Measurements from ENCODE around the gene RRM2.

The RRM2 gene

GRCh38 chr2:10132996-10133647 is 10.6 kb downstream of the RRM2 start:
- FAIRE-seq (no peak), DNase-seq (ENCODE audit: insufficient read length, low spot score) (no peak)
- TF ChIP-seq POLR2A (IDR thresholded peaks at IDR 0.05; ENCODE audit: low read depth, low read length): no peak

DNA sequence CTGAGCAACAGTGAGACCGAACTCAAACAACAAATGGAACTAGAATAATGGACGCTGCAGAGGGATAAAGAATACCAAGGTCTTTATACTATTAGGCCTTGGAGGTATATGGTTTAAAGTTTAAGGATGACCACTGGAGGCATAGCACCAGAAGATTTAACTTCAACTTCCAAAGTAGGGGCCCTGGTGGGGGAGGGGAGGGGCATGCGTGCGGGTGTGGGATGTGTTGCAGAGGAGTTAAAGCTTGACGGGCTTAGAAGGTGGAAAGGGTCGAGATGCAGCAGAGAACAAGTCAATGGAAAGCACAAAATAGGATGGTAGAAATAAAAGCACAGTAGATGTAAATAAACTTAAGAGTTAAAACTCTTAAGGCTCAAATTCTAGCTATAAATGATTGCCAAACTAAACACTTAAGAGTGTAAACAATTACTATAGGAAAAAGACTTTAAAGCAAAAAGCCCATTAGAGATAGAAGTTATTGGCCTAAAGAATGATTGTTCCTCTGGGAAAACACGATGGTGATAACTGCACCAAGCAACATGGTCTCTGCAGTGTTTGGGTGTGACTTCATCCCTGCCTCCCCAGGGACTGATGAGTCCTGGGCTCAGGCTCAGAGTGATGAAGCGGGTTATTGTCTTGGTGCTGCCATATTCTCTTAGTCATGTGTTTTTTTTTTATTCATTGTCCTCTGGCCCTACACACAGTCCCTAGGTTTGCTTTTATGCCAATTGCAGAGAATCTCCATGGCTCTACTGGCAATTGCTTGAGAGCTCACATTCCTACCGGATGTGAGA is 13.0 kb downstream of the RRM2 start:
- no peak for TF ChIP-seq POLR2A (IDR thresholded peaks at IDR 0.05; ENCODE audit: low read depth, low read length)
- FAIRE-seq: peak; percentile 33

DNA sequence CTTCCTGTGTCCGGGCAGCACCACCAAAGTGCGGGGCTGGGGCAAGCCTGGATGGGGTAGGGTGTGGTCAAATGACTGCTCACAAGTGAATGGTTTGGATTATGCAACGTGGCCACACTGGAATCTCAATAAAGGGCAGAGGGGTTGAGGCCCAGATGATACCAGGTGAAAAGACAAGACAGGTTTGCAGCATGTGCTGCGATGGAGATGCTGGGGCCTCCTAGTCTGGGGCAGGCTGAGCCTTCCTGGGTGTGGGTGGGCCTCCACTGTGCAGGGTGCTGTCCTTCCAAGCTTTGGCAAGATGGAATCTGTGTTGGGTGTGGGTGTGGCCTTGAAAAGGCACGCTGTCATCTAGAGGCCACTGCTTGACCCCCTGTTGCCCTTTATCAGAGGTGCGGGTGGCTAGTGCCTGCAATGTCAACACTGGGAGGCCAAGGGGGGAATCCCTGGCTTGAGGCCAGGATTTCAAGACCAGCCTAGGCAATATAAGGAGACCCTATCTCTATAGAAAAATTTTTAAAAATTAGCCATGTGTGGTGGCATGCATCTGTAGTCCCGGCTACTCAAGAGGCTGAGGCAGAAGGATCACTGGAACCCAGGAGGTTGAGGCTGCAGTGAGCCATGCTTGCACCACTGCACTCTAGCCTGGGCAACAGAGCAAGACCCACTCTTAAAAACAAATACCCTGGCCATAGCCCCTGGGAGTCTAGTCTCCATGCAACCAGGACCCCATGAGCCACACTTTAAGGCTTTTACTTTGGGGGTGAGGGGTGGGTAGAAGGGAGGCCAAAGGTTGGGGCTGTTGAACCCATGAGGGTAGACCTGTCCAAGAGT is 13.8 kb downstream of the RRM2 start:
- FAIRE-seq (no peak), DNase-seq (ENCODE audit: insufficient read length, low spot score) (no peak)
- TF ChIP-seq POLR2A (IDR thresholded peaks at IDR 0.05; ENCODE audit: low read depth, low read length): peak; percentile 27; the same call in 1 of the 2 replicates

More for the DNA sequence above, 13.0 kb downstream of the RRM2 start:
- DNase-seq (ENCODE audit: insufficient read length, low spot score): peak; percentile 74

GRCh38 chr2:10137053-10137843 is 14.7 kb downstream of the RRM2 start:
- peak; percentile 45 for TF ChIP-seq POLR2A (IDR thresholded peaks at IDR 0.05; ENCODE audit: low read depth, low read length)
- FAIRE-seq: peak; percentile 41
- DNase-seq (ENCODE audit: insufficient read length, low spot score): no peak

GRCh38 chr2:10139536-10139935 is 17.0 kb downstream of the RRM2 start:
- DNase-seq (ENCODE audit: insufficient read length, low spot score) (no peak), FAIRE-seq (no peak)
- no peak for TF ChIP-seq POLR2A (IDR thresholded peaks at IDR 0.05; ENCODE audit: low read depth, low read length)

- no peak for FAIRE-seq
- no peak for TF ChIP-seq POLR2A (IDR thresholded peaks at IDR 0.05; ENCODE audit: low read depth, low read length)
These were observed 18.5 kb downstream of the RRM2 start for GRCh38 chr2:10140841-10141610.

DNA sequence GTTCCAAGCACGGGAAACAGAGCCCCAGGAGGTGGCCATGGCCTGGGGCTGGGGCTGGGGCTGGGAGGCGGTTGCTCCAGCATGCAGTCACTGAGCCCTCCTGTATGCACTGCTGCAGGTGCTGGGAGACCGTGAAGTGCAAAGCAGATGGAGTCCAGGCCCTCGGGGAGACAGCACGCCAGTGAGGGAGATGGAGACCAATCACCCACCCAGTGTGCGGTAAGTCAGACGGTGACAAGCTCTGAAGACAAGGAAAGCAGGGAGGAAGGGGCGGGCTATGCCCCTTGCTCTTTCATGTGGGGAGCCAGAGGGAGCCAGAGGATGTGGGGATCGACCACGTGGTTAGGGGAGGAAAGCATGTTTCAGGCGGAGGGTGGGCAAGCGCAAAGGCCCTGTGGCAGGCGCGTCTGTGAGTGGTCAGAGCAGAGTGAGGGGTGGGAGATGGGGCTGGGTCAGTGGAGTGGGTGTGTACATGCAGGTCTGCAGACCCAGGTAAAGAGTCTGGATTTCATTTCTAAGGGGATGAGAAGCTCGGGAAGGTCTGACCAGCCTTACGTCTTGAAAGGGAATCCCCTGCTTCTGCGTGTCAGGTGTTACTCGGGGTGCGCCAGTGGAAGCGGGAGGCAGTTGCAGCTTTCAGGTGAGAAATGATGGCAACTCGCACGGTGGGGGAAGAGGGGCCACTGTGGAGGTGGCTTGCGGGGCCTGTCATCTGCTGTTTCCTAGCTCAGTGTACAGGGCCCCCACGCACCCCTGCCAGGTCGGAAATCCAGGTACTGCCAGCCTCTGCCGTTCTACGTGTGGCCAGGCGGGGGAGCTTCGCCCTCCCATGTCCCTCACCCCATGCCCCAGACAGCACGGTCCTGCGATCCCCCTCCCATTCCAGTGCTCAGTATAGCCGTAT is 19.4 kb downstream of the RRM2 start:
- DNase-seq (ENCODE audit: insufficient read length, low spot score) (no peak), FAIRE-seq (no peak)
- TF ChIP-seq POLR2A (IDR thresholded peaks at IDR 0.05; ENCODE audit: low read depth, low read length): no peak

More at GRCh38 chr2:10140841-10141610, 18.5 kb downstream of the RRM2 start:
- DNase-seq (ENCODE audit: insufficient read length, low spot score): no peak

GRCh38 chr2:10142640-10142965 is 20.1 kb downstream of the RRM2 start:
- FAIRE-seq (no peak), DNase-seq (ENCODE audit: insufficient read length, low spot score) (no peak)
- TF ChIP-seq POLR2A (IDR thresholded peaks at IDR 0.05; ENCODE audit: low read depth, low read length): no peak

DNA sequence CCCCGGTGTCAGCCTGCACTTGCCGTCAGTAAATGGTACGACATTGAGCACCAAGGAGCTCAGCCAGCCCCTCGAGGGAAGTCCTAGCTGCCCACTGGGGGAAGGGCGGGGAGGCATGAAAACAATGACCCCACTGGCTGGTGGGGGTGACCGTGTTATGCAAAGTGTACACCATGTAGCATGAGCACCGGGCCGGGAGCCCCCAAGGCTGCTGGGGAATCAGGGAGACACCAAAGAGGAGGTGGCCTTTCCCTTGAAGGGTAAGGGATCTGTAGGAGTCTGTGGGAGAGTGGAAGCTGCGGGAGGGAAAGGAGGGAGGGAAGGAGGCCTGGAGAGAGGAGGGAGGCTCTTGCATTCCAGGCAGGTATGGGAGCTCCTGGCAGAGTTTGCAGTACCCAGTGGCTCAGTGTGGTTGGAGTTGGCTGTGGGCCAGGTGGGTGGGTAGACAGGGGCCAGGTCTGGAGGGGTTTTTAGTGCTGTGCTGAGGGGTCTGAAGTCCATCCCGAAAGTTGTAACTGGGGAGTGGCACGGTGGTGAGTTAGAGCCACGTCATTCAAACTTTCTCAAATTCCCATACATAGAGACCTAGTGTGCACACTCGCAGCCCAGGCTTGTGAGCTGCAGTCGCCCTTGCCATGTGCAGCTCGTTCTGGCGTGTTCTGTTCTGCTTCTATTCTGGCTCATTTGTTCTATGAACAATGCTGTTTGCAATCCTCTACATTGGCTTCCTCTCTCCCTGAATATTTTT is 22.4 kb downstream of the RRM2 start:
- DNase-seq (ENCODE audit: insufficient read length, low spot score) (no peak), FAIRE-seq (no peak)
- TF ChIP-seq POLR2A (IDR thresholded peaks at IDR 0.05; ENCODE audit: low read depth, low read length): no peak

- no peak for FAIRE-seq
- TF ChIP-seq POLR2A (IDR thresholded peaks at IDR 0.05; ENCODE audit: low read depth, low read length): no peak
- DNase-seq (ENCODE audit: insufficient read length, low spot score): no peak
These were observed 23.2 kb downstream of the RRM2 start for GRCh38 chr2:10145519-10146357.

Measured in H54 (cell line).